Activated CD4-positive, CD25-positive, alpha-beta regulatory T cell (primary cell): ENCODE data around the gene ADAM30.

Experiments used
- DNase-seq, 4 experiments: peaks; one replicate each; lab custom pipeline; 2025; lab: John Stamatoyannopoulos, UW

Gene ADAM30

GRCh38 chr1:119908661-119909060, 12.3 kb upstream of the ADAM30 start:
- no peak for DNase-seq

GRCh38 chr1:119906927-119907652, 10.8 kb upstream of the ADAM30 start:
- DNase-seq = no peak

- DNase-seq = no peak
These were observed 7.1 kb upstream of the ADAM30 start for GRCh38 chr1:119903443-119903835.

GRCh38 chr1:119902775-119903442, 6.6 kb upstream of the ADAM30 start:
- DNase-seq = no peak

GRCh38 chr1:119898981-119899720, 2.8 kb upstream of the ADAM30 start:
- no peak for DNase-seq

- DNase-seq = no peak
These were observed 2.2 kb upstream of the ADAM30 start for GRCh38 chr1:119898530-119898929.

GRCh38 chr1:119895102-119895501, 1.2 kb downstream of the ADAM30 start:
- DNase-seq = no peak

GRCh38 chr1:119893827-119894700, 2.3 kb downstream of the ADAM30 start:
- no peak for DNase-seq

- no peak for DNase-seq
These were observed 3.0 kb downstream of the ADAM30 start for GRCh38 chr1:119893238-119893791.

- no peak for DNase-seq
These were observed 4.9 kb downstream of the ADAM30 start for GRCh38 chr1:119891386-119891785.

- DNase-seq = no peak
These were observed 7.8 kb downstream of the ADAM30 start for GRCh38 chr1:119888476-119888875.

GRCh38 chr1:119887427-119887826, 8.9 kb downstream of the ADAM30 start:
- DNase-seq = no peak

- peak in 3 of 4 experiments; percentile 6 to 29 (median 22) for DNase-seq
These were observed 10.2 kb downstream of the ADAM30 start for GRCh38 chr1:119885903-119886783.

- no peak for DNase-seq
These were observed 11.6 kb downstream of the ADAM30 start for GRCh38 chr1:119884711-119885110.

- no peak for DNase-seq
These were observed 12.5 kb downstream of the ADAM30 start for GRCh38 chr1:119883826-119884225.

GRCh38 chr1:119882132-119883049, 13.9 kb downstream of the ADAM30 start:
- no peak for DNase-seq

- no peak for DNase-seq
These were observed 16.5 kb downstream of the ADAM30 start for GRCh38 chr1:119879510-119880434.

- no peak for DNase-seq
These were observed 18.1 kb downstream of the ADAM30 start for GRCh38 chr1:119878171-119878570.
